C4-2B (cell line): ENCODE measurements around the gene COG5.
"Not testable (repeated sequence)": the region's sequence is repeated elsewhere in the genome, so short reads cannot be mapped to it uniquely, and the experiment has no call there.

Experiments
- H3K27ac ChIP-seq: fragments of 450-650 bp; 2 replicates; pipeline ENCODE4 v1.5.1; 2017
- CTCF ChIP-seq: fragments of 450-650 bp; conservative IDR thresholded peaks from 2 replicates; pipeline ENCODE4 v1.5.1; 2017; ENCODE audit warnings: mild to moderate bottlenecking
- ZFX ChIP-seq: fragments of 450-650 bp; IDR thresholded peaks from 2 replicates; pipeline ENCODE4 v1.6.1; 2017

Gene COG5

GRCh38 chr7:107258737-107259136 is 305.0 kb downstream of the COG5 start:
- H3K27ac ChIP-seq: no peak overlapping the region
- TF ChIP-seq ZFX: no peak
- TF ChIP-seq CTCF: no peak

- no peak for TF ChIP-seq CTCF
- TF ChIP-seq ZFX: no peak
- no peak overlapping the region for H3K27ac ChIP-seq
These were observed 308.1 kb downstream of the COG5 start for GRCh38 chr7:107255602-107256001.

- no peak overlapping the region for H3K27ac ChIP-seq
- no peak for TF ChIP-seq ZFX
- TF ChIP-seq CTCF: no peak
These were observed 309.2 kb downstream of the COG5 start for GRCh38 chr7:107254398-107254985.

- TF ChIP-seq ZFX (no peak), CTCF (no peak)
- no peak overlapping the region for H3K27ac ChIP-seq
These were observed 310.1 kb downstream of the COG5 start for GRCh38 chr7:107253599-107253998.

GRCh38 chr7:107251963-107252362 is 311.8 kb downstream of the COG5 start:
- H3K27ac ChIP-seq: no peak overlapping the region
- TF ChIP-seq CTCF: no peak
- no peak for TF ChIP-seq ZFX

- TF ChIP-seq CTCF (no peak), ZFX (no peak)
- no peak overlapping the region for H3K27ac ChIP-seq
These were observed 315.0 kb downstream of the COG5 start for GRCh38 chr7:107248551-107249316.

- not testable (repeated sequence) for H3K27ac ChIP-seq
These were observed 316.9 kb downstream of the COG5 start for GRCh38 chr7:107246836-107247235.

GRCh38 chr7:107244613-107245012 is 319.1 kb downstream of the COG5 start:
- TF ChIP-seq ZFX: no peak
- TF ChIP-seq CTCF: no peak
- H3K27ac ChIP-seq: no peak overlapping the region
